ENCODE data around the gene STPG1. TPM values are rescaled to one million over a fixed set of nuclear protein-coding genes. Genes with fewer than 3 reads are reported as not detected.

STPG1 gene
- total and polyA plus RNA-seq, 2 of the 13 experiments (the other 11 are each of a cell fraction or from before 2014, with no cell fraction given) = 3.4 to 4.3 TPM

DNA sequence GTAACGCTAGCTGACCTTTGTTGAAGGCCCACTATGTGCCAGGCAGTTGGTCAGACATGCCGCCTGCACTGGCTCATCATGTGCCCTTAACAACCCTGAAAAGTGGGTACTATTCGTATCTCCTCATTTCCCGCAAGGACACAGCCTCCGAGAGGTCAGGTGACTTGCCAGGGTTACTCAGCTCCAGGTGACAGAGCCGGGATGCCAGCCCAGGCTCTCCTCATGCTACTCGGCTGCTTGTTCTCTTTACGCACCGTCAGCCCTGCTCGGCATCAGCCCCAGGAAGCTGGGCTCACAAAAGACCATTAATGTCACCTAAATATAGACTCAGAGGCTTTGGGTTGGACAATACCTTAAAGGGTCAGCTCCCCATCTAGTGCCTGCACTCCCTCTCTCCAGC is 65.4 kb downstream of the STPG1 start:
- BruUV-seq (replicated peaks) = no TSS peak
- no peaks in the 10 kb centered on the region for H3K79me2 ChIP-seq (ENCODE audit: insufficient read depth, low read length)
- H3K9ac ChIP-seq (ENCODE audit: insufficient read depth, low read depth, low read length) = no peak overlapping the region
- peaks cover 0 to 42% of the 10 kb centered on the region in 2 experiments; a peak in 3 of 5 replicates for H3K27me3 ChIP-seq (ENCODE audit: control insufficient read depth in 1 of 2, insufficient read depth in 2 of 2, low read length in 2 of 2)
- in situ Hi-C loops (cut with HindIII; ENCODE audit: extremely low pct_ligation_motif_present, low pct_unique_long_range_greater_than_20kb) (no loop called here), intact Hi-C loops (cut with micrococcal nuclease; ENCODE audit: unreplicated experiment) (no loop called here)
- no peaks in the 10 kb centered on the region for H3K36me3 ChIP-seq (replicated peaks in 1 of 2; ENCODE audit: control insufficient read depth in 1 of 2, insufficient read depth in 2 of 2, low read length in 2 of 2)
- H3K27ac ChIP-seq (ENCODE audit: extremely low read length, insufficient read depth, low read length) = no peak overlapping the region
- H3K4me1 ChIP-seq (ENCODE audit: insufficient read depth, low read length) = no peaks in the 10 kb centered on the region
- ChIA-PET POLR2A (no interaction called here), CTCF (ENCODE audit: low intra/inter-chr PET ratio, low total read pairs) (no interaction called here)
- no peaks in the 10 kb centered on the region for H4K20me1 ChIP-seq (ENCODE audit: insufficient read depth, low read length)
- no peak for DNase-seq (ENCODE audit: low spot score)
- WGBS (ENCODE audit: low lambda C conversion rate) = 29% methylated on average over 4 of the region's 10 CpGs
- no peak for FAIRE-seq
- H3K4me2 ChIP-seq (ENCODE audit: low read depth, low read length) = no peak overlapping the region
- no peak for ATAC-seq
- H2AFZ ChIP-seq (ENCODE audit: low read length) = no peak overlapping the region
- H3K9me3 ChIP-seq (ENCODE audit: low read length) = no peaks in the 10 kb centered on the region
- no peak overlapping the region for H3K4me3 ChIP-seq (replicated peaks in 1 of 3; ENCODE audit: insufficient read depth in 1 of 3, low read depth in 2 of 3, low read length in 3 of 3)
- TF ChIP-seq ZNF563 (CRISPR knock-in tag; IDR thresholded peaks at IDR 0.05) (no peak), CC2D1A (CRISPR knock-in tag; IDR thresholded peaks at IDR 0.05) (no peak), ZNF10 (CRISPR knock-in tag; IDR thresholded peaks at IDR 0.05; ENCODE audit: borderline replicate concordance, low read depth) (no peak), U2AF1 (optimal IDR thresholded peaks at IDR 0.05; ENCODE audit: low read depth, low read length) (no peak), NFATC3 (CRISPR knock-in tag; IDR thresholded peaks at IDR 0.05) (no peak), ZNF607 (CRISPR knock-in tag; IDR thresholded peaks at IDR 0.05; ENCODE audit: borderline replicate concordance) (no peak), GZF1 (CRISPR knock-in tag; IDR thresholded peaks at IDR 0.05) (no peak), GFI1 (CRISPR knock-in tag; IDR thresholded peaks at IDR 0.05; ENCODE audit: borderline replicate concordance) (no peak), NCOA1 (CRISPR knock-in tag; IDR thresholded peaks at IDR 0.05) (no peak), MYNN (CRISPR knock-in tag; IDR thresholded peaks at IDR 0.05; ENCODE audit: low read depth) (no peak), ZNF430 (CRISPR knock-in tag; IDR thresholded peaks at IDR 0.05) (no peak), NFIC (IDR thresholded peaks at IDR 0.05; ENCODE audit: low read length) (no peak)
- TF ChIP-seq, protein P1, sequence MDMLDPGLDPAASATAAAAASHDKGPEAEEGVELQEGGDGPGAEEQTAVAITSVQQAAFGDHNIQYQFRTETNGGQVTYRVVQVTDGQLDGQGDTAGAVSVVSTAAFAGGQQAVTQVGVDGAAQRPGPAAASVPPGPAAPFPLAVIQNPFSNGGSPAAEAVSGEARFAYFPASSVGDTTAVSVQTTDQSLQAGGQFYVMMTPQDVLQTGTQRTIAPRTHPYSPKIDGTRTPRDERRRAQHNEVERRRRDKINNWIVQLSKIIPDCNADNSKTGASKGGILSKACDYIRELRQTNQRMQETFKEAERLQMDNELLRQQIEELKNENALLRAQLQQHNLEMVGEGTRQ (IDR thresholded peaks at IDR 0.05; ENCODE audit: low read depth, low read length) = no peak
- TF ChIP-seq, protein P1 (CRISPR knock-in tag; IDR thresholded peaks at IDR 0.05; ENCODE audit: borderline replicate concordance) = no peak
- TF ChIP-seq, protein P2, sequence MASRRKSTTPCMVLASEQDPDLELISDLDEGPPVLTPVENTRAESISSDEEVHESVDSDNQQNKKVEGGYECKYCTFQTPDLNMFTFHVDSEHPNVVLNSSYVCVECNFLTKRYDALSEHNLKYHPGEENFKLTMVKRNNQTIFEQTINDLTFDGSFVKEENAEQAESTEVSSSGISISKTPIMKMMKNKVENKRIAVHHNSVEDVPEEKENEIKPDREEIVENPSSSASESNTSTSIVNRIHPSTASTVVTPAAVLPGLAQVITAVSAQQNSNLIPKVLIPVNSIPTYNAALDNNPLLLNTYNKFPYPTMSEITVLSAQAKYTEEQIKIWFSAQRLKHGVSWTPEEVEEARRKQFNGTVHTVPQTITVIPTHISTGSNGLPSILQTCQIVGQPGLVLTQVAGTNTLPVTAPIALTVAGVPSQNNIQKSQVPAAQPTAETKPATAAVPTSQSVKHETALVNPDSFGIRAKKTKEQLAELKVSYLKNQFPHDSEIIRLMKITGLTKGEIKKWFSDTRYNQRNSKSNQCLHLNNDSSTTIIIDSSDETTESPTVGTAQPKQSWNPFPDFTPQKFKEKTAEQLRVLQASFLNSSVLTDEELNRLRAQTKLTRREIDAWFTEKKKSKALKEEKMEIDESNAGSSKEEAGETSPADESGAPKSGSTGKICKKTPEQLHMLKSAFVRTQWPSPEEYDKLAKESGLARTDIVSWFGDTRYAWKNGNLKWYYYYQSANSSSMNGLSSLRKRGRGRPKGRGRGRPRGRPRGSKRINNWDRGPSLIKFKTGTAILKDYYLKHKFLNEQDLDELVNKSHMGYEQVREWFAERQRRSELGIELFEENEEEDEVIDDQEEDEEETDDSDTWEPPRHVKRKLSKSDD (CRISPR knock-in tag; IDR thresholded peaks at IDR 0.05; ENCODE audit: low read depth) = no peak
- TF ChIP-seq, protein P3, sequence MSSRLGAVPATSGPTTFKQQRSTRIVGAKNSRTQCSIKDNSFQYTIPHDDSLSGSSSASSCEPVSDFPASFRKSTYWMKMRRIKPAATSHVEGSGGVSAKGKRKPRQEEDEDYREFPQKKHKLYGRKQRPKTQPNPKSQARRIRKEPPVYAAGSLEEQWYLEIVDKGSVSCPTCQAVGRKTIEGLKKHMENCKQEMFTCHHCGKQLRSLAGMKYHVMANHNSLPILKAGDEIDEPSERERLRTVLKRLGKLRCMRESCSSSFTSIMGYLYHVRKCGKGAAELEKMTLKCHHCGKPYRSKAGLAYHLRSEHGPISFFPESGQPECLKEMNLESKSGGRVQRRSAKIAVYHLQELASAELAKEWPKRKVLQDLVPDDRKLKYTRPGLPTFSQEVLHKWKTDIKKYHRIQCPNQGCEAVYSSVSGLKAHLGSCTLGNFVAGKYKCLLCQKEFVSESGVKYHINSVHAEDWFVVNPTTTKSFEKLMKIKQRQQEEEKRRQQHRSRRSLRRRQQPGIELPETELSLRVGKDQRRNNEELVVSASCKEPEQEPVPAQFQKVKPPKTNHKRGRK (CRISPR knock-in tag; IDR thresholded peaks at IDR 0.05) = no peak
- TF ChIP-seq, protein P4, sequence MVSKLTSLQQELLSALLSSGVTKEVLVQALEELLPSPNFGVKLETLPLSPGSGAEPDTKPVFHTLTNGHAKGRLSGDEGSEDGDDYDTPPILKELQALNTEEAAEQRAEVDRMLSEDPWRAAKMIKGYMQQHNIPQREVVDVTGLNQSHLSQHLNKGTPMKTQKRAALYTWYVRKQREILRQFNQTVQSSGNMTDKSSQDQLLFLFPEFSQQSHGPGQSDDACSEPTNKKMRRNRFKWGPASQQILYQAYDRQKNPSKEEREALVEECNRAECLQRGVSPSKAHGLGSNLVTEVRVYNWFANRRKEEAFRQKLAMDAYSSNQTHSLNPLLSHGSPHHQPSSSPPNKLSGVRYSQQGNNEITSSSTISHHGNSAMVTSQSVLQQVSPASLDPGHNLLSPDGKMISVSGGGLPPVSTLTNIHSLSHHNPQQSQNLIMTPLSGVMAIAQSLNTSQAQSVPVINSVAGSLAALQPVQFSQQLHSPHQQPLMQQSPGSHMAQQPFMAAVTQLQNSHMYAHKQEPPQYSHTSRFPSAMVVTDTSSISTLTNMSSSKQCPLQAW (CRISPR knock-in tag; IDR thresholded peaks at IDR 0.05) = no peak
- TF ChIP-seq, protein P5, sequence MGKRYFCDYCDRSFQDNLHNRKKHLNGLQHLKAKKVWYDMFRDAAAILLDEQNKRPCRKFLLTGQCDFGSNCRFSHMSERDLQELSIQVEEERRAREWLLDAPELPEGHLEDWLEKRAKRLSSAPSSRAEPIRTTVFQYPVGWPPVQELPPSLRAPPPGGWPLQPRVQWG (CRISPR knock-in tag; IDR thresholded peaks at IDR 0.05; ENCODE audit: borderline replicate concordance, low read depth) = no peak

Data from HepG2 (cell line).